GM12878 (cell line): Measurements from ENCODE around the gene ZG16B. TPM values are rescaled to one million over a fixed set of nuclear protein-coding genes. Genes with fewer than 3 reads are reported as not detected.
A peak's percentile ranks its signal among the peaks of the same experiment; 100 is the strongest.

Experiments
- ATAC-seq: fragments of 200-7000 bp; cut with Tn5 transposase; 3 replicates; pipeline ENCODE4 v1.9.1; 2020; ENCODE audit warnings: mild to moderate bottlenecking, moderate library complexity
- BruUV-seq: library from RNA; stranded (reverse); fragments of 400-500 nt; replicated peaks from 2 replicates; lab custom pipeline; 2021; lab: Mats Ljungman, UMichigan
- CTCF ChIA-PET: fragments of 300-600 bp; sonication (Branson Sonifier 250); formaldehyde crosslinking; extraction: SDS; loops from one replicate; lab custom pipeline; 2021; ENCODE audit warnings: inconsistent platforms; lab: Yijun Ruan, JAX
- POLR2A ChIA-PET: fragments of 350-600 bp; formaldehyde crosslinking; extraction: SDS; loops from one replicate; lab custom pipeline; 2021; ENCODE audit warnings: inconsistent platforms; lab: Charles Lee
- RAD21 ChIA-PET: fragments of 300-600 bp; sonication (Branson Sonifier 250); formaldehyde crosslinking; loops from one replicate; lab custom pipeline; 2023; ENCODE audit warnings: antibody characterized with exemption; ENCODE audit not compliant: unreplicated experiment; lab: Charles Lee
- SMC1A ChIA-PET: fragments of 300-600 bp; sonication (Branson Sonifier 250); formaldehyde crosslinking; loops from one replicate; lab custom pipeline; 2023; ENCODE audit not compliant: unreplicated experiment, uncharacterized antibody; lab: Charles Lee
- DNase-seq: peaks from one replicate; pipeline ENCODE4 v3.0.0-alpha.2; 2011; ENCODE audit warnings: low read depth, low spot score
- FAIRE-seq: peaks from 3 replicates; lab custom pipeline; 2011; peaks lifted over from hg19 to GRCh38; lab: Jason Lieb, UNC
- H2AFZ ChIP-seq: 2 replicates; pipeline ENCODE4 v1.6.0; 2011; ENCODE audit warnings: low read depth, low read length, control low read depth; ENCODE audit not compliant: control insufficient read depth
- H3K27ac ChIP-seq: 2 replicates; pipeline ENCODE4 v1.5.1; 2011; ENCODE audit warnings: control low read depth; ENCODE audit not compliant: control insufficient read depth, insufficient read depth
- H3K27me3 ChIP-seq, 2 experiments: replicated peaks in 1 of 2; 2 replicates each; pipeline versions ENCODE4 v1.6.0 to v1.6.1; 2011; ENCODE audit warnings: low read length in 1 of 2; ENCODE audit not compliant: control insufficient read depth in 2 of 2, insufficient read depth in 2 of 2
- H3K36me3 ChIP-seq, 2 experiments: 2 replicates each; pipeline ENCODE4 v1.5.1; 2011; ENCODE audit warnings: low read length in 1 of 2; ENCODE audit not compliant: control insufficient read depth in 2 of 2, insufficient read depth in 2 of 2
- H3K4me1 ChIP-seq: 2 replicates; pipeline ENCODE4 v1.6.1; 2011; ENCODE audit warnings: mild to moderate bottlenecking, low read length, moderate library complexity, mixed read lengths; ENCODE audit not compliant: control insufficient read depth, insufficient read depth
- H3K4me2 ChIP-seq: 2 replicates; pipeline ENCODE4 v1.6.0; 2011; ENCODE audit warnings: control low read depth; ENCODE audit not compliant: control insufficient read depth, insufficient read depth
- H3K4me3 ChIP-seq: fragments of 200-600 bp; sonication (generic); 2 replicates; pipeline ENCODE4 v1.5.1; 2016
- H3K79me2 ChIP-seq: 2 replicates; pipeline ENCODE4 v1.6.0; 2011; ENCODE audit warnings: low read length; ENCODE audit not compliant: control insufficient read depth, insufficient read depth
- H3K9ac ChIP-seq: 2 replicates; pipeline ENCODE4 v1.8.0; 2011; ENCODE audit warnings: low read length, control low read depth, mixed read lengths; ENCODE audit not compliant: control insufficient read depth, insufficient read depth
- H3K9me3 ChIP-seq: replicated peaks from 3 replicates; pipeline ENCODE4 v1.5.1; 2011; ENCODE audit warnings: mild to moderate bottlenecking, low read length; ENCODE audit not compliant: control insufficient read depth, insufficient read depth
- H4K20me1 ChIP-seq: 2 replicates; pipeline ENCODE4 v1.6.0; 2011; ENCODE audit not compliant: control insufficient read depth, insufficient read depth
- BCL3 ChIP-seq: IDR thresholded peaks from 2 replicates; pipeline ENCODE4 v1.6.1; 2011; ENCODE audit warnings: borderline replicate concordance, low read depth, mild to moderate bottlenecking, moderate library complexity, low read length; ENCODE audit not compliant: insufficient read depth, poor library complexity, severe bottlenecking
- CREM ChIP-seq: IDR thresholded peaks from 2 replicates; pipeline ENCODE4 v1.6.1; 2014; ENCODE audit warnings: antibody characterized with exemption, low read depth
- CTCF ChIP-seq, 3 experiments: IDR thresholded peaks in 2 of 3; conservative IDR thresholded peaks in 1 of 3; 2 replicates each; pipeline ENCODE4 v1.5.1; 2011; ENCODE audit warnings: low read depth in 3 of 3, low read length in 3 of 3, mild to moderate bottlenecking in 3 of 3, control low read depth in 2 of 3, moderate library complexity in 2 of 3, inconsistent platforms in 1 of 3, mixed read lengths in 1 of 3; ENCODE audit not compliant: control insufficient read depth in 2 of 3, insufficient read depth in 1 of 3; ENCODE audit errors: extremely low read depth in 1 of 3
- EGR1 ChIP-seq, 2 experiments: IDR thresholded peaks; 1 replicate in 1 of 2; 2 replicates in 1 of 2; pipeline ENCODE4 v1.6.1; 2011 to 2012; ENCODE audit warnings: low read depth in 2 of 2, low read length in 2 of 2, borderline replicate concordance in 1 of 2, mild to moderate bottlenecking in 1 of 2, moderate library complexity in 1 of 2
- LARP7 ChIP-seq: fragments of 450-650 bp; IDR thresholded peaks from 2 replicates; pipeline ENCODE4 v1.6.1; 2017; ENCODE audit warnings: mild to moderate bottlenecking
- NFYB ChIP-seq: IDR thresholded peaks from 2 replicates; pipeline ENCODE4 v1.6.1; 2011; ENCODE audit warnings: low read depth, mild to moderate bottlenecking, low read length, improper control_type of control experiment, moderate library complexity; ENCODE audit not compliant: insufficient read depth
- SMAD1 ChIP-seq: fragments of 450-650 bp; IDR thresholded peaks from 2 replicates; pipeline ENCODE4 v1.6.1; 2018; ENCODE audit warnings: mild to moderate bottlenecking, low read depth; ENCODE audit not compliant: partially characterized antibody
- SUZ12 ChIP-seq: fragments of 200-600 bp; sonication (generic); IDR thresholded peaks from one replicate; pipeline ENCODE4 v1.6.1; 2018; ENCODE audit warnings: antibody characterized with exemption, mild to moderate bottlenecking; ENCODE audit not compliant: unreplicated experiment
- WGBS: methylation state at CpG from one replicate; pipeline ENCODE4 v1.1.6; 2016; ENCODE audit warnings: low lambda C conversion rate; ENCODE audit not compliant: insufficient replicate concordance, insufficient coverage; ENCODE audit errors: missing lambda C conversion rate; 5-methylcytosine and 5-hydroxymethylcytosine counted together
- in situ Hi-C: fragments of 300-500 bp; cut with MboI; formaldehyde crosslinking; loops from 9 replicates; pipeline ENCODE4 v1.14.3; 2018; ENCODE audit warnings: mixed read lengths
- intact Hi-C: fragments of 100-400 bp; cut with micrococcal nuclease; formaldehyde crosslinking; loops from one replicate; pipeline ENCODE4 v1.14.2; 2022; ENCODE audit not compliant: unreplicated experiment
- polyA plus RNA-seq, 11 experiments: library from polyadenylated mRNA; depleted of rRNA in 4 of 11; unstranded in 6 of 11; stranded (reverse) in 5 of 11; fragments of >200 nt; fragmentation: Nextera tagmentation in 4 of 11; fragmentation: Illumina TruSeq in 1 of 11; extraction: Ambion mirVana in 4 of 11; extraction: Trizol in 1 of 11; gene quantifications; 1 replicate in 1 of 11; 2 replicates in 10 of 11; pipeline versions ENCODE4 v1.2.1 to v1.2.3, GENCODE V29; 2011 to 2016; ENCODE audit warnings: inconsistent platforms in 2 of 11, missing spikeins in 2 of 11, low read depth in 1 of 11
- total RNA-seq, 4 experiments: library from RNA; depleted of rRNA in 3 of 4; stranded (reverse); fragments of >200 nt in 3 of 4; fragmentation: Illumina TruSeq in 1 of 4; extraction: Trizol in 1 of 4; gene quantifications; 2 replicates each; pipeline versions ENCODE4 v1.2.1 to v1.2.3, GENCODE V29; 2013 to 2021

Gene ZG16B
- total and polyA plus RNA-seq, 10 of the 15 experiments (the other 5 are each of a cell fraction or from before 2014, with no cell fraction given), result 1.00 to 11.6 (median 5.8) TPM

GRCh38 chr16:2853531-2854073 is 23.5 kb downstream of the ZG16B start (continued):
- TF ChIP-seq LARP7 (no peak), CREM (no peak), BCL3 (no peak), SMAD1 (no peak), NFYB (no peak), EGR1 (IDR thresholded peaks at IDR 0.05; ENCODE audit: borderline replicate concordance in 1 of 2, low read depth in 2 of 2, low read length in 2 of 2) (no peak)
- TF ChIP-seq, all 136 proteins: peak for 0

GRCh38 chr16:2854700-2855309 is 24.7 kb downstream of the ZG16B start:
- Histone ChIP-seq H3K4me1 (no peaks in the 10 kb centered on the region), H3K79me2 (no peaks in the 10 kb centered on the region), H3K9ac (no peak overlapping the region), H3K27me3 (no peaks in the 10 kb centered on the region; a peak in 1 of 4 replicates), H2AFZ (no peak overlapping the region), H4K20me1 (no peaks in the 10 kb centered on the region), H3K4me3 (no peak overlapping the region), H3K4me2 (no peak overlapping the region), H3K36me3 (no peaks in the 10 kb centered on the region), H3K9me3 (peaks cover 3% of the 10 kb centered on the region; the same call in 2 of the 3 replicates), H3K27ac (no peak overlapping the region)
- CTCF ChIA-PET, result interaction anchor here (0.5 to 1.4 kb wide), 3 partner anchors 14 to 65 kb away, joined by 3 to 4 read pairs (median 3); no protein-coding TSS in a partner anchor
- no peak for DNase-seq
- RAD21 ChIA-PET, result no interaction called here
- WGBS, result 52% methylated on average over 5 of the region's 5 CpGs
- no peak for FAIRE-seq
- POLR2A ChIA-PET, result interaction anchor here (0.7 kb wide), 1 partner anchor 9 kb away, joined by 5 read pairs; no protein-coding TSS in a partner anchor
- SMC1A ChIA-PET, result interaction anchor here (0.8 kb wide), 1 partner anchor 9 kb away, joined by 4 read pairs; no protein-coding TSS in a partner anchor
- no TSS peak for BruUV-seq
- TF ChIP-seq SUZ12, result no peak
- TF ChIP-seq CTCF (IDR thresholded peaks at IDR 0.05 in 2 of 3, conservative IDR thresholded peaks at IDR 0.05 in 1 of 3; ENCODE audit: control insufficient read depth in 2 of 3, extremely low read depth in 1 of 3, insufficient read depth in 1 of 3, low read depth in 3 of 3, low read length in 3 of 3), result peak in 2 of 3 experiments; percentile 39 to 48; a peak in 3 of 6 replicates
- TF ChIP-seq, all 136 proteins: peak for 1
- intact Hi-C loops, result loop anchor here (10.0 kb wide), 1 partner anchor 50 kb away; no protein-coding TSS in a partner anchor
- ATAC-seq, result no peak
- in situ Hi-C loops, result no loop called here
